IMR-90 (cell line): ENCODE measurements around the gene SNX2. TPM values are rescaled to one million over a fixed set of nuclear protein-coding genes. Genes with fewer than 3 reads are reported as not detected.

Source experiments
- ATAC-seq: fragments of 200-7000 bp; cut with Tn5 transposase; 2 replicates; pipeline ENCODE4 v1.9.1; 2020; ENCODE audit warnings: low read depth, mild to moderate bottlenecking, moderate library complexity
- BruUV-seq: library from RNA; stranded (reverse); fragments of 400-500 nt; replicated peaks from 2 replicates; lab custom pipeline; 2021; lab: Mats Ljungman, UMichigan
- CTCF ChIA-PET: fragments of 300-600 bp; formaldehyde crosslinking; extraction: SDS; loops from one replicate; lab custom pipeline; 2021; ENCODE audit warnings: antibody characterized with exemption; lab: Yijun Ruan, JAX
- POLR2A ChIA-PET: fragments of 300-600 bp; sonication (Branson Sonifier 250); formaldehyde crosslinking; loops from one replicate; lab custom pipeline; 2022; ENCODE audit warnings: antibody characterized with exemption; ENCODE audit not compliant: unreplicated experiment; lab: Charles Lee
- DNase-seq: peaks from one replicate; pipeline ENCODE4 v3.0.0; 2013
- H2AFZ ChIP-seq: replicated peaks from 2 replicates; pipeline ENCODE3; 2013; ENCODE audit warnings: low read length, mild to moderate bottlenecking; ENCODE audit not compliant: poor library complexity
- H2AK5ac ChIP-seq: 2 replicates; pipeline ENCODE4 v1.6.1; 2013; ENCODE audit warnings: low read depth, low read length, inconsistent platforms
- H2AK9ac ChIP-seq: replicated peaks from 2 replicates; pipeline ENCODE3; 2013; ENCODE audit warnings: mild to moderate bottlenecking, low read depth, low read length, moderate library complexity; ENCODE audit not compliant: poor library complexity
- H2BK120ac ChIP-seq: 2 replicates; pipeline ENCODE4 v1.6.1; 2013; ENCODE audit warnings: low read depth, low read length, inconsistent platforms
- H2BK15ac ChIP-seq: 3 replicates; pipeline ENCODE4 v1.6.1; 2013; ENCODE audit warnings: low read depth, low read length, inconsistent platforms
- H2BK20ac ChIP-seq: 2 replicates; pipeline ENCODE4 v1.6.1; 2013; ENCODE audit warnings: low read depth, mild to moderate bottlenecking, inconsistent platforms, low read length, moderate library complexity
- H2BK5ac ChIP-seq: 2 replicates; pipeline ENCODE4 v1.6.1; 2013; ENCODE audit warnings: mild to moderate bottlenecking, low read depth, low read length, inconsistent platforms; ENCODE audit not compliant: poor library complexity, severe bottlenecking
- H3K14ac ChIP-seq: replicated peaks from 2 replicates; pipeline ENCODE4 v1.6.1; 2013; ENCODE audit warnings: low read depth, low read length, inconsistent platforms
- H3K18ac ChIP-seq: 2 replicates; pipeline ENCODE4 v1.6.1; 2013; ENCODE audit warnings: low read depth, low read length, control low read depth
- H3K23ac ChIP-seq: 2 replicates; pipeline ENCODE4 v1.6.1; 2013; ENCODE audit warnings: low read depth, low read length, inconsistent platforms
- H3K27ac ChIP-seq: 2 replicates; pipeline ENCODE4 v1.5.1; 2013; ENCODE audit warnings: mild to moderate bottlenecking, control low read depth, low read length; ENCODE audit not compliant: insufficient read depth
- H3K27me3 ChIP-seq: 2 replicates; pipeline ENCODE4 v1.6.1; 2013; ENCODE audit warnings: low read length; ENCODE audit not compliant: control insufficient read depth, insufficient read depth
- H3K36me3 ChIP-seq: 2 replicates; pipeline ENCODE4 v1.6.1; 2013; ENCODE audit warnings: low read length, mixed read lengths; ENCODE audit not compliant: control insufficient read depth, insufficient read depth
- H3K4ac ChIP-seq: 2 replicates; pipeline ENCODE4 v1.6.1; 2013; ENCODE audit warnings: low read depth, low read length, inconsistent platforms
- H3K4me1 ChIP-seq: 2 replicates; pipeline ENCODE4 v1.6.1; 2013; ENCODE audit warnings: low read length, mixed read lengths; ENCODE audit not compliant: control insufficient read depth, insufficient read depth
- H3K4me2 ChIP-seq: 2 replicates; pipeline ENCODE4 v1.6.1; 2013; ENCODE audit warnings: low read depth, mild to moderate bottlenecking, control low read depth, low read length, moderate library complexity
- H3K4me3 ChIP-seq: 2 replicates; pipeline ENCODE4 v1.5.1; 2013; ENCODE audit warnings: low read depth, mild to moderate bottlenecking, control low read depth, low read length, moderate library complexity; ENCODE audit not compliant: insufficient read depth
- H3K56ac ChIP-seq: 2 replicates; pipeline ENCODE4 v1.6.1; 2013; ENCODE audit warnings: low read length, inconsistent platforms; ENCODE audit not compliant: insufficient read depth; ENCODE audit errors: extremely low read depth
- H3K79me1 ChIP-seq, 2 experiments: 2 replicates each; pipeline ENCODE4 v1.6.1; 2013; ENCODE audit warnings: low read length in 2 of 2, inconsistent platforms in 1 of 2, low read depth in 1 of 2
- H3K9ac ChIP-seq: 2 replicates; pipeline ENCODE4 v1.6.1; 2013; ENCODE audit warnings: low read depth, low read length, control low read depth
- H3K9me1 ChIP-seq: 2 replicates; pipeline ENCODE4 v1.6.1; 2013; ENCODE audit warnings: low read length, inconsistent platforms; ENCODE audit not compliant: insufficient read depth
- H3K9me3 ChIP-seq: 2 replicates; pipeline ENCODE4 v1.6.1; 2013; ENCODE audit warnings: low read length; ENCODE audit not compliant: control insufficient read depth, insufficient read depth
- H4K20me1 ChIP-seq: 2 replicates; pipeline ENCODE4 v1.6.1; 2013; ENCODE audit warnings: low read length, inconsistent platforms; ENCODE audit not compliant: insufficient read depth
- H4K5ac ChIP-seq: 2 replicates; pipeline ENCODE4 v1.6.1; 2013; ENCODE audit warnings: mild to moderate bottlenecking, low read depth, low read length, control low read depth
- H4K8ac ChIP-seq, 2 experiments: 2 replicates each; pipeline ENCODE4 v1.6.1; 2013; ENCODE audit warnings: low read depth in 2 of 2, low read length in 2 of 2, control low read depth in 1 of 2, inconsistent platforms in 1 of 2
- H4K91ac ChIP-seq: 2 replicates; pipeline ENCODE4 v1.6.1; 2013; ENCODE audit warnings: low read depth, low read length, inconsistent platforms; ENCODE audit not compliant: insufficient read depth
- CEBPB ChIP-seq: IDR thresholded peaks from 2 replicates; pipeline ENCODE4 v1.6.1; 2012; ENCODE audit warnings: low read depth, low read length, improper control_type of control experiment
- CHD1 ChIP-seq: IDR thresholded peaks from 2 replicates; pipeline ENCODE4 v1.6.1; 2012; ENCODE audit warnings: low read depth, low read length, improper control_type of control experiment
- CTCF ChIP-seq: conservative IDR thresholded peaks from 2 replicates; pipeline ENCODE4 v1.5.1; 2012; ENCODE audit warnings: mild to moderate bottlenecking, low read depth, low read length, improper control_type of control experiment
- ELK1 ChIP-seq: fragments of 150-350 bp; IDR thresholded peaks from 2 replicates; pipeline ENCODE4 v1.6.1; 2016; ENCODE audit warnings: low read depth, mild to moderate bottlenecking, low read length, moderate library complexity, borderline replicate concordance
- FOS ChIP-seq: fragments of 150-350 bp; IDR thresholded peaks from 2 replicates; pipeline ENCODE4 v1.6.1; 2016; ENCODE audit warnings: low read depth, low read length
- MAFK ChIP-seq: IDR thresholded peaks from 2 replicates; pipeline ENCODE4 v1.6.1; 2012; ENCODE audit warnings: low read depth, low read length, improper control_type of control experiment
- MAZ ChIP-seq: IDR thresholded peaks from 2 replicates; pipeline ENCODE4 v1.6.1; 2012; ENCODE audit warnings: low read depth, mild to moderate bottlenecking, low read length, improper control_type of control experiment, moderate library complexity, borderline replicate concordance
- MXI1 ChIP-seq: IDR thresholded peaks from 2 replicates; pipeline ENCODE4 v1.6.1; 2012; ENCODE audit warnings: low read depth, mild to moderate bottlenecking, low read length, moderate library complexity, borderline replicate concordance
- NFE2L2 ChIP-seq: fragments of 150-350 bp; IDR thresholded peaks from 2 replicates; pipeline ENCODE4 v1.6.1; 2016; ENCODE audit warnings: low read depth, mild to moderate bottlenecking, low read length
- RAD21 ChIP-seq: IDR thresholded peaks from 2 replicates; pipeline ENCODE4 v1.6.1; 2012; ENCODE audit warnings: low read length, improper control_type of control experiment
- RCOR1 ChIP-seq: IDR thresholded peaks from 2 replicates; pipeline ENCODE4 v1.6.1; 2012; ENCODE audit warnings: mild to moderate bottlenecking, low read length, improper control_type of control experiment; ENCODE audit not compliant: insufficient replicate concordance
- SMC3 ChIP-seq: fragments of 150-350 bp; IDR thresholded peaks from 2 replicates; pipeline ENCODE4 v1.6.1; 2016; ENCODE audit warnings: low read depth, mild to moderate bottlenecking, antibody characterized with exemption, low read length, moderate library complexity
- WGBS, 2 experiments: methylation state at CpG; one replicate each; pipeline versions ENCODE4 v1.1.5 to v1.1.7; 2013; ENCODE audit warnings: missing lambda C conversion rate in 2 of 2; ENCODE audit not compliant: insufficient read length in 1 of 2; ENCODE audit errors: extremely low coverage in 2 of 2; 5-methylcytosine and 5-hydroxymethylcytosine counted together
- dilution Hi-C: fragments of 300-500 bp; cut with HindIII; formaldehyde crosslinking; loops from one replicate; pipeline ENCODE4 v1.14.3; 2018; ENCODE audit warnings: low sequenced_read_pairs; ENCODE audit not compliant: unreplicated experiment
- in situ Hi-C: fragments of 300-500 bp; cut with MboI; formaldehyde crosslinking; loops from 3 replicates; pipeline ENCODE4 v1.14.3; 2019; ENCODE audit warnings: low sequenced_read_pairs, inconsistent platforms, mixed read lengths
- intact Hi-C: fragments of 100-400 bp; cut with micrococcal nuclease; formaldehyde crosslinking; loops from 2 replicates; pipeline ENCODE4 v1.10.0; 2022
- polyA plus RNA-seq, 3 experiments: library from polyadenylated mRNA; depleted of rRNA; stranded (reverse); fragments of >200 nt; gene quantifications; 2 replicates each; pipeline ENCODE4 v1.2.3, GENCODE V29; 2012; ENCODE audit warnings: low replicate concordance in 1 of 3
- total RNA-seq: library from RNA; depleted of rRNA; stranded (reverse); fragments of >200 nt; gene quantifications from 2 replicates; pipeline ENCODE4 v1.2.3, GENCODE V29; 2012
- TF ChIP-seq, protein P1 (sequence below): fragments of 150-350 bp; IDR thresholded peaks from 2 replicates; pipeline ENCODE4 v1.6.1; 2017; ENCODE audit warnings: mild to moderate bottlenecking, antibody characterized with exemption, low read length, low read depth

The SNX2 gene
- total and polyA plus RNA-seq, 2 of the 4 experiments (the other 2 are of a cell fraction): 26.3 to 52.9 TPM

DNA sequence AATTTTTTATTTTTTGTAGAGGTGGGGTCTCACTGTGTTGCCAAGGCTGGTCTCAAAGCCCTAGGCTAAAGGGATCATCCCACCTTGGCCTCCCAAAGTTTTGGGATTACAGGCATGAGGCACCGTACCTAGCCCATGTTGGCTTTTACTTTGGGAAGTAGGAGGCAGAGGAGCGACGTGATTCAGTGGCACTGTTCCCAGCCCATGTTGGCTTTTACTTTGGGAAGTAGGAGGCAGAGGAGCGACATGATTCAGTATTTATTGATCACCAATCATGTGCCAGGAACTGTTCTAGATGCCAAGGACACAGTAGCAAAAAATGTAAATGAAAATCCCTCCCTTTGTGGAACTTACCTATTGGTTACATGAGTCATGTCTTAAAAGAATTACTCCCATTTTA, 88.8 kb downstream of the SNX2 start:
- H3K56ac ChIP-seq: no peak overlapping the region
- H3K4me1 ChIP-seq: no peaks in the 10 kb centered on the region
- TF ChIP-seq, protein P1, sequence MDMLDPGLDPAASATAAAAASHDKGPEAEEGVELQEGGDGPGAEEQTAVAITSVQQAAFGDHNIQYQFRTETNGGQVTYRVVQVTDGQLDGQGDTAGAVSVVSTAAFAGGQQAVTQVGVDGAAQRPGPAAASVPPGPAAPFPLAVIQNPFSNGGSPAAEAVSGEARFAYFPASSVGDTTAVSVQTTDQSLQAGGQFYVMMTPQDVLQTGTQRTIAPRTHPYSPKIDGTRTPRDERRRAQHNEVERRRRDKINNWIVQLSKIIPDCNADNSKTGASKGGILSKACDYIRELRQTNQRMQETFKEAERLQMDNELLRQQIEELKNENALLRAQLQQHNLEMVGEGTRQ: no peak
- TF ChIP-seq MAZ: no peak
- TF ChIP-seq CTCF: no peak
- no peak for TF ChIP-seq CHD1
- TF ChIP-seq MXI1: no peak
- no peak for TF ChIP-seq SMC3
- TF ChIP-seq CEBPB: no peak
- TF ChIP-seq RAD21: no peak
- no peak for TF ChIP-seq MAFK
- no peak for TF ChIP-seq FOS
- no peak for TF ChIP-seq ELK1
- TF ChIP-seq NFE2L2: no peak
- TF ChIP-seq RCOR1: no peak
- H2AK9ac ChIP-seq: no peak overlapping the region
- intact Hi-C loops: no loop called here
- H3K14ac ChIP-seq: no peak overlapping the region
- H3K18ac ChIP-seq: no peak overlapping the region
- H2BK120ac ChIP-seq: no peak overlapping the region
- dilution Hi-C loops: no loop called here
- H3K9me1 ChIP-seq: no peaks in the 10 kb centered on the region
- no peaks in the 10 kb centered on the region for H3K27me3 ChIP-seq
- no peak overlapping the region for H2BK15ac ChIP-seq
- no peak overlapping the region for H3K27ac ChIP-seq
- no CpG with 5 or more reads among the region's 4 CpGs for WGBS, 2 experiments
- no TSS peak for BruUV-seq
- H4K8ac ChIP-seq: no peak overlapping the region
- no peak overlapping the region for H3K4ac ChIP-seq
- H3K23ac ChIP-seq: no peak overlapping the region
- no peaks in the 10 kb centered on the region for H3K9me3 ChIP-seq
- no peak overlapping the region for H3K4me2 ChIP-seq
- ChIA-PET POLR2A (no interaction called here), CTCF (no interaction called here)
- H3K4me3 ChIP-seq: no peak overlapping the region
- no peak overlapping the region for H4K5ac ChIP-seq
- H2BK20ac ChIP-seq: no peak overlapping the region
- no peak overlapping the region for H4K91ac ChIP-seq
- no peak overlapping the region for H2AK5ac ChIP-seq
- in situ Hi-C loops: no loop called here
- H3K9ac ChIP-seq: no peak overlapping the region
- H3K36me3 ChIP-seq: peaks cover 8% of the 10 kb centered on the region
- H3K79me1 ChIP-seq: peaks cover 21 to 39% of the 10 kb centered on the region in 2 experiments
- ATAC-seq (no peak), DNase-seq (no peak)
- no peak overlapping the region for H2AFZ ChIP-seq
- H4K20me1 ChIP-seq: no peaks in the 10 kb centered on the region
- H2BK5ac ChIP-seq: no peak overlapping the region
